Measurements from ENCODE around the gene RBSN.

The RBSN gene

GRCh38 chr3:15097891-15098290 lies 1.1 kb downstream of the RBSN start:
- peak overlapping the region; percentile 95 for H3K4me2 ChIP-seq (ENCODE audit: low read length)
- no peaks in the 10 kb centered on the region for H3K9me3 ChIP-seq (replicated peaks; ENCODE audit: low read length)
- no peaks in the 10 kb centered on the region for H3K27me3 ChIP-seq (ENCODE audit: control insufficient read depth, insufficient read depth, low read length)
- H3K36me3 ChIP-seq (ENCODE audit: insufficient read depth, low read length): peaks cover 27% of the 10 kb centered on the region
- H3K9ac ChIP-seq (ENCODE audit: low read depth, low read length): peak overlapping the region; percentile 90
- H3K4me1 ChIP-seq (ENCODE audit: control insufficient read depth, insufficient read depth, low read length): peaks cover 27% of the 10 kb centered on the region
- H3K4me3 ChIP-seq (ENCODE audit: low read length): peak overlapping the region; percentile 87

GRCh38 chr3:15096046-15096445 lies 2.9 kb downstream of the RBSN start:
- H3K27me3 ChIP-seq (ENCODE audit: control insufficient read depth, insufficient read depth, low read length): no peaks in the 10 kb centered on the region
- no peaks in the 10 kb centered on the region for H3K9me3 ChIP-seq (replicated peaks; ENCODE audit: low read length)
- peaks cover 13% of the 10 kb centered on the region for H3K4me1 ChIP-seq (ENCODE audit: control insufficient read depth, insufficient read depth, low read length)
- no peak overlapping the region for H3K9ac ChIP-seq (ENCODE audit: low read depth, low read length)
- H3K36me3 ChIP-seq (ENCODE audit: insufficient read depth, low read length): peaks cover 33% of the 10 kb centered on the region
- no peak overlapping the region for H3K4me3 ChIP-seq (ENCODE audit: low read length)
- H3K4me2 ChIP-seq (ENCODE audit: low read length): no peak overlapping the region

- H3K9me3 ChIP-seq (replicated peaks; ENCODE audit: low read length): no peaks in the 10 kb centered on the region
- peaks cover 8% of the 10 kb centered on the region for H3K4me1 ChIP-seq (ENCODE audit: control insufficient read depth, insufficient read depth, low read length)
- H3K4me2 ChIP-seq (ENCODE audit: low read length): no peak overlapping the region
- no peaks in the 10 kb centered on the region for H3K27me3 ChIP-seq (ENCODE audit: control insufficient read depth, insufficient read depth, low read length)
- H3K4me3 ChIP-seq (ENCODE audit: low read length): no peak overlapping the region
- H3K9ac ChIP-seq (ENCODE audit: low read depth, low read length): no peak overlapping the region
- peaks cover 43% of the 10 kb centered on the region for H3K36me3 ChIP-seq (ENCODE audit: insufficient read depth, low read length)
Observed at GRCh38 chr3:15094187-15094875, 4.6 kb downstream of the RBSN start.

- Histone ChIP-seq H3K27me3 (ENCODE audit: control insufficient read depth, insufficient read depth, low read length) (no peaks in the 10 kb centered on the region), H3K4me1 (ENCODE audit: control insufficient read depth, insufficient read depth, low read length) (peaks cover 3% of the 10 kb centered on the region), H3K9me3 (replicated peaks; ENCODE audit: low read length) (no peaks in the 10 kb centered on the region), H3K4me3 (ENCODE audit: low read length) (no peak overlapping the region), H3K9ac (ENCODE audit: low read depth, low read length) (no peak overlapping the region), H3K4me2 (ENCODE audit: low read length) (no peak overlapping the region), H3K36me3 (ENCODE audit: insufficient read depth, low read length) (peaks cover 49% of the 10 kb centered on the region)
Observed at GRCh38 chr3:15092686-15093085, 6.3 kb downstream of the RBSN start.

GRCh38 chr3:15091575-15091974 lies 7.4 kb downstream of the RBSN start:
- no peaks in the 10 kb centered on the region for H3K9me3 ChIP-seq (replicated peaks; ENCODE audit: low read length)
- H3K4me2 ChIP-seq (ENCODE audit: low read length): no peak overlapping the region
- H3K4me3 ChIP-seq (ENCODE audit: low read length): no peak overlapping the region
- no peak overlapping the region for H3K9ac ChIP-seq (ENCODE audit: low read depth, low read length)
- H3K27me3 ChIP-seq (ENCODE audit: control insufficient read depth, insufficient read depth, low read length): no peaks in the 10 kb centered on the region
- no peaks in the 10 kb centered on the region for H3K4me1 ChIP-seq (ENCODE audit: control insufficient read depth, insufficient read depth, low read length)
- peaks cover 54% of the 10 kb centered on the region for H3K36me3 ChIP-seq (ENCODE audit: insufficient read depth, low read length)

GRCh38 chr3:15089201-15089600 lies 9.7 kb downstream of the RBSN start:
- Histone ChIP-seq H3K27me3 (ENCODE audit: control insufficient read depth, insufficient read depth, low read length) (no peaks in the 10 kb centered on the region), H3K9ac (ENCODE audit: low read depth, low read length) (no peak overlapping the region), H3K9me3 (replicated peaks; ENCODE audit: low read length) (no peaks in the 10 kb centered on the region), H3K4me2 (ENCODE audit: low read length) (no peak overlapping the region), H3K4me3 (ENCODE audit: low read length) (no peak overlapping the region), H3K4me1 (ENCODE audit: control insufficient read depth, insufficient read depth, low read length) (no peaks in the 10 kb centered on the region), H3K36me3 (ENCODE audit: insufficient read depth, low read length) (peaks cover 54% of the 10 kb centered on the region)

GRCh38 chr3:15086699-15087098 lies 12.2 kb downstream of the RBSN start:
- H3K4me3 ChIP-seq (ENCODE audit: low read length): no peak overlapping the region
- H3K4me2 ChIP-seq (ENCODE audit: low read length): no peak overlapping the region
- H3K36me3 ChIP-seq (ENCODE audit: insufficient read depth, low read length): peaks cover 69% of the 10 kb centered on the region
- peaks cover 7% of the 10 kb centered on the region for H3K4me1 ChIP-seq (ENCODE audit: control insufficient read depth, insufficient read depth, low read length)
- no peaks in the 10 kb centered on the region for H3K27me3 ChIP-seq (ENCODE audit: control insufficient read depth, insufficient read depth, low read length)
- H3K9ac ChIP-seq (ENCODE audit: low read depth, low read length): no peak overlapping the region
- no peaks in the 10 kb centered on the region for H3K9me3 ChIP-seq (replicated peaks; ENCODE audit: low read length)

GRCh38 chr3:15086263-15086662 lies 12.7 kb downstream of the RBSN start:
- H3K27me3 ChIP-seq (ENCODE audit: control insufficient read depth, insufficient read depth, low read length): no peaks in the 10 kb centered on the region
- H3K4me3 ChIP-seq (ENCODE audit: low read length): no peak overlapping the region
- no peak overlapping the region for H3K9ac ChIP-seq (ENCODE audit: low read depth, low read length)
- H3K36me3 ChIP-seq (ENCODE audit: insufficient read depth, low read length): peaks cover 69% of the 10 kb centered on the region
- H3K9me3 ChIP-seq (replicated peaks; ENCODE audit: low read length): no peaks in the 10 kb centered on the region
- H3K4me2 ChIP-seq (ENCODE audit: low read length): no peak overlapping the region
- peaks cover 7% of the 10 kb centered on the region for H3K4me1 ChIP-seq (ENCODE audit: control insufficient read depth, insufficient read depth, low read length)

- Histone ChIP-seq H3K4me2 (ENCODE audit: low read length) (no peak overlapping the region), H3K36me3 (ENCODE audit: insufficient read depth, low read length) (peaks cover 75% of the 10 kb centered on the region), H3K9ac (ENCODE audit: low read depth, low read length) (no peak overlapping the region), H3K9me3 (replicated peaks; ENCODE audit: low read length) (no peaks in the 10 kb centered on the region), H3K27me3 (ENCODE audit: control insufficient read depth, insufficient read depth, low read length) (no peaks in the 10 kb centered on the region), H3K4me1 (ENCODE audit: control insufficient read depth, insufficient read depth, low read length) (peaks cover 7% of the 10 kb centered on the region), H3K4me3 (ENCODE audit: low read length) (no peak overlapping the region)
Observed at GRCh38 chr3:15083252-15083651, 15.7 kb downstream of the RBSN start.

GRCh38 chr3:15081960-15082664 lies 16.8 kb downstream of the RBSN start:
- H3K27me3 ChIP-seq (ENCODE audit: control insufficient read depth, insufficient read depth, low read length): no peaks in the 10 kb centered on the region
- no peaks in the 10 kb centered on the region for H3K9me3 ChIP-seq (replicated peaks; ENCODE audit: low read length)
- H3K9ac ChIP-seq (ENCODE audit: low read depth, low read length): no peak overlapping the region
- H3K36me3 ChIP-seq (ENCODE audit: insufficient read depth, low read length): peaks cover 87% of the 10 kb centered on the region
- peaks cover 7% of the 10 kb centered on the region for H3K4me1 ChIP-seq (ENCODE audit: control insufficient read depth, insufficient read depth, low read length)
- no peak overlapping the region for H3K4me3 ChIP-seq (ENCODE audit: low read length)
- H3K4me2 ChIP-seq (ENCODE audit: low read length): no peak overlapping the region

GRCh38 chr3:15079091-15079490 lies 19.9 kb downstream of the RBSN start:
- Histone ChIP-seq H3K9me3 (replicated peaks; ENCODE audit: low read length) (no peaks in the 10 kb centered on the region), H3K4me3 (ENCODE audit: low read length) (no peak overlapping the region), H3K36me3 (ENCODE audit: insufficient read depth, low read length) (peaks cover 84% of the 10 kb centered on the region), H3K27me3 (ENCODE audit: control insufficient read depth, insufficient read depth, low read length) (no peaks in the 10 kb centered on the region), H3K9ac (ENCODE audit: low read depth, low read length) (no peak overlapping the region), H3K4me1 (ENCODE audit: control insufficient read depth, insufficient read depth, low read length) (peaks cover 7% of the 10 kb centered on the region), H3K4me2 (ENCODE audit: low read length) (no peak overlapping the region)

GRCh38 chr3:15074500-15074899 lies 24.4 kb downstream of the RBSN start:
- peaks cover 71% of the 10 kb centered on the region for H3K36me3 ChIP-seq (ENCODE audit: insufficient read depth, low read length)
- no peak overlapping the region for H3K9ac ChIP-seq (ENCODE audit: low read depth, low read length)
- no peak overlapping the region for H3K4me3 ChIP-seq (ENCODE audit: low read length)

More at GRCh38 chr3:15074500-15074899, 24.4 kb downstream of the RBSN start:
- H3K4me1 ChIP-seq (ENCODE audit: control insufficient read depth, insufficient read depth, low read length): peaks cover 3% of the 10 kb centered on the region
- H3K4me2 ChIP-seq (ENCODE audit: low read length): no peak overlapping the region
- no peaks in the 10 kb centered on the region for H3K27me3 ChIP-seq (ENCODE audit: control insufficient read depth, insufficient read depth, low read length)
- no peaks in the 10 kb centered on the region for H3K9me3 ChIP-seq (replicated peaks; ENCODE audit: low read length)

Measured in skeletal muscle satellite cell (primary cell).